Left lung (tissue), 10 donors: ENCODE data around the gene NFASC. TPM values are rescaled to one million over a fixed set of nuclear protein-coding genes. Genes with fewer than 3 reads are reported as not detected.

Source experiments
- ATAC-seq: fragments of 200-7000 bp; cut with Tn5 transposase; one replicate; pipeline ENCODE4 v1.9.1; 2020; ENCODE audit warnings: moderate library complexity
- DNase-seq, 4 donors: peaks; one replicate each; pipeline ENCODE4 v3.0.0-alpha.2; 2013 to 2020
- H3K27ac ChIP-seq, 2 donors: fragments of 200-600 bp; sonication (generic) in 1 of 2; one replicate each; pipeline versions ENCODE4 v1.5.0 to v1.8.0; 2020 to 2021
- H3K27me3 ChIP-seq, 2 donors: fragments of 200-600 bp; sonication (generic) in 1 of 2; one replicate each; pipeline versions ENCODE4 v1.5.0 to v1.8.0; 2020 to 2021
- H3K36me3 ChIP-seq, 2 donors: fragments of 200-600 bp; sonication (generic) in 1 of 2; one replicate each; pipeline versions ENCODE4 v1.5.0 to v1.8.0; 2020 to 2021
- H3K4me1 ChIP-seq, 2 donors: fragments of 200-600 bp; one replicate each; pipeline ENCODE4 v1.8.0; 2021
- H3K4me3 ChIP-seq, 2 donors: fragments of 200-600 bp; sonication (generic) in 1 of 2; one replicate each; pipeline versions ENCODE4 v1.5.0 to v1.8.0; 2020 to 2021; ENCODE audit warnings: mild to moderate bottlenecking in 1 of 2
- H3K9me3 ChIP-seq, 2 donors: fragments of 200-600 bp; sonication (generic) in 1 of 2; one replicate each; pipeline versions ENCODE4 v1.5.0 to v1.8.0; 2020 to 2021
- intact Hi-C, 2 donors: fragments of 100-400 bp; cut with DNase I; formaldehyde crosslinking; loops; one replicate each; pipeline versions ENCODE4 v1.11.2 to v1.14.2; 2022
- polyA plus RNA-seq, 6 donors: library from polyadenylated mRNA; unstranded; fragments of 120-200 nt; gene quantifications; one replicate each; pipeline ENCODE4 v1.2.1, GENCODE V29; 2013; ENCODE audit not compliant: insufficient read length in 6 of 6
- total RNA-seq, 2 donors: library from RNA; stranded (reverse); fragmentation: NEBNext Ultra II Directional; extraction: Animal tissue kit (Norgen Biotek cat#: 25700); gene quantifications; one replicate each; pipeline ENCODE4 v1.2.1, GENCODE V29; 2021
- TF ChIP-seq, protein P1 (sequence below), 2 donors: fragments of 200-600 bp; sonication (generic) in 1 of 2; IDR thresholded peaks; one replicate each; pipeline versions ENCODE4 v1.5.0 to v1.8.0; 2021; ENCODE audit warnings: antibody characterized with exemption in 2 of 2
- donor health status: DM: no; HTN: yes; CAD: no.
- donor health status: DM: no; HTN: no; CAD: no.

The NFASC gene
- total and polyA plus RNA-seq, 8 donors: 1.2 to 11.5 (median 2.0) TPM

DNA sequence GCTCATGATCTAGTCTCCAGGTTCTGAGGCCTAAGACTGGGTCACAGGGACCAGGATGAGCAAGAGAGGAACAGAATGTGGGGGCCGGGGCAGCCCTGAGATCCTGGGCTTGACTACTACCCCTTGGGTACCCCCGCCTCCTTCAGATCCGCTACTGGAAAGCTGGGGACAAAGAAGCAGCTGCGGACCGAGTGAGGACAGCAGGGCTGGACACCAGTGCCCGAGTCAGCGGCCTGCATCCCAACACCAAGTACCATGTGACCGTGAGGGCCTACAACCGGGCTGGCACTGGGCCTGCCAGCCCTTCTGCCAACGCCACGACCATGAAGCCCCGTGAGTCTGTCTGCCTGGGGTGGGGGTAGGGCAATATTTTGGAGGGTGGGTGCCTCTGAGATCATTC is 201.1 kb downstream of the NFASC start:
- ATAC-seq (no peak), DNase-seq (peak in 1 of 4 donors; percentile 37)
- no peaks in the 10 kb centered on the region for H3K36me3 ChIP-seq
- TF ChIP-seq, protein P1, sequence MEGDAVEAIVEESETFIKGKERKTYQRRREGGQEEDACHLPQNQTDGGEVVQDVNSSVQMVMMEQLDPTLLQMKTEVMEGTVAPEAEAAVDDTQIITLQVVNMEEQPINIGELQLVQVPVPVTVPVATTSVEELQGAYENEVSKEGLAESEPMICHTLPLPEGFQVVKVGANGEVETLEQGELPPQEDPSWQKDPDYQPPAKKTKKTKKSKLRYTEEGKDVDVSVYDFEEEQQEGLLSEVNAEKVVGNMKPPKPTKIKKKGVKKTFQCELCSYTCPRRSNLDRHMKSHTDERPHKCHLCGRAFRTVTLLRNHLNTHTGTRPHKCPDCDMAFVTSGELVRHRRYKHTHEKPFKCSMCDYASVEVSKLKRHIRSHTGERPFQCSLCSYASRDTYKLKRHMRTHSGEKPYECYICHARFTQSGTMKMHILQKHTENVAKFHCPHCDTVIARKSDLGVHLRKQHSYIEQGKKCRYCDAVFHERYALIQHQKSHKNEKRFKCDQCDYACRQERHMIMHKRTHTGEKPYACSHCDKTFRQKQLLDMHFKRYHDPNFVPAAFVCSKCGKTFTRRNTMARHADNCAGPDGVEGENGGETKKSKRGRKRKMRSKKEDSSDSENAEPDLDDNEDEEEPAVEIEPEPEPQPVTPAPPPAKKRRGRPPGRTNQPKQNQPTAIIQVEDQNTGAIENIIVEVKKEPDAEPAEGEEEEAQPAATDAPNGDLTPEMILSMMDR (IDR thresholded peaks at IDR 0.05): no peak
- H3K27me3 ChIP-seq: no peaks in the 10 kb centered on the region
- H3K4me3 ChIP-seq: no peak overlapping the region
- H3K27ac ChIP-seq: no peak overlapping the region
- no peaks in the 10 kb centered on the region for H3K4me1 ChIP-seq
- intact Hi-C loops: no loop called here
- H3K9me3 ChIP-seq: no peaks in the 10 kb centered on the region

DNA sequence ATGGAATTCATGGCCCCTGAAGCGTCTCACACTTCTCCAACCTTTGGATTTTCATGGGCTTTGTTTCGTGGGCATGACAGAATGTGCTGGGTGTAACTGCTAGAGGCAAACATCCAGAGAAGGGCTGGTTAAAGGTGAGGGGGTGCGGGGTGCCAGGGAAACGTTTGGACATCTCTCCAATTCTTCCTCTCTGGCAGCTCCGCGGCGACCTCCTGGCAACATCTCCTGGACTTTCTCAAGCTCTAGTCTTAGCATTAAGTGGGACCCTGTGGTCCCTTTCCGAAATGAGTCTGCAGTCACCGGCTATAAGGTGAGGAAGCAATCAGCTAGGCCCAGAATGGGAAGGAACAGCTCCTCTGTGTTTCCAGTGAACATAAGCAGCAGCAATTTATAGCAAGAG is 201.6 kb downstream of the NFASC start:
- Histone ChIP-seq H3K4me3 (no peak overlapping the region), H3K4me1 (no peaks in the 10 kb centered on the region), H3K27ac (no peak overlapping the region), H3K27me3 (no peaks in the 10 kb centered on the region), H3K36me3 (no peaks in the 10 kb centered on the region), H3K9me3 (no peaks in the 10 kb centered on the region)
- ATAC-seq (no peak), DNase-seq (peak in 1 of 4 donors; percentile 54)
- TF ChIP-seq, protein P1 (IDR thresholded peaks at IDR 0.05): no peak
- intact Hi-C loops: no loop called here

Other genes with a start within 250 kb of the NFASC start
- gene LRRN2, start 185.1 kb upstream of the NFASC start, total RNA-seq: 1 to 10 TPM; 2.5 to 7.1 TPM
- gene LRRN2, start 185.1 kb upstream of the NFASC start, polyA plus RNA-seq: 1 to 10 TPM; 1.6 to 4.1 (median 1.9) TPM
- gene CNTN2, start 172.3 kb downstream of the NFASC start, total RNA-seq: not detected
- under 1 TPM; 0.20 to 0.63 (median 0.37) TPM for gene CNTN2, start 172.3 kb downstream of the NFASC start, polyA plus RNA-seq
- gene TMEM81, start 213.6 kb downstream of the NFASC start, total RNA-seq: 1 to 10 TPM; 3.6 to 4.1 TPM
- 1 to 10 TPM; 3.3 to 4.4 (median 4.0) TPM for gene TMEM81, start 213.6 kb downstream of the NFASC start, polyA plus RNA-seq